HG03045 (cell line): ENCODE results near the gene PLEKHG3.

Experiments used
- ATAC-seq: cut with Tn5 transposase; IDR thresholded peaks from one replicate; pipeline ENCODE4 v1.9.1; 2021; ENCODE audit warnings: mild to moderate bottlenecking, moderate library complexity; ENCODE audit not compliant: unreplicated experiment

The PLEKHG3 gene

GRCh38 chr14:64706119-64706592 is 1.9 kb downstream of the PLEKHG3 start:
- ATAC-seq = no peak

DNA sequence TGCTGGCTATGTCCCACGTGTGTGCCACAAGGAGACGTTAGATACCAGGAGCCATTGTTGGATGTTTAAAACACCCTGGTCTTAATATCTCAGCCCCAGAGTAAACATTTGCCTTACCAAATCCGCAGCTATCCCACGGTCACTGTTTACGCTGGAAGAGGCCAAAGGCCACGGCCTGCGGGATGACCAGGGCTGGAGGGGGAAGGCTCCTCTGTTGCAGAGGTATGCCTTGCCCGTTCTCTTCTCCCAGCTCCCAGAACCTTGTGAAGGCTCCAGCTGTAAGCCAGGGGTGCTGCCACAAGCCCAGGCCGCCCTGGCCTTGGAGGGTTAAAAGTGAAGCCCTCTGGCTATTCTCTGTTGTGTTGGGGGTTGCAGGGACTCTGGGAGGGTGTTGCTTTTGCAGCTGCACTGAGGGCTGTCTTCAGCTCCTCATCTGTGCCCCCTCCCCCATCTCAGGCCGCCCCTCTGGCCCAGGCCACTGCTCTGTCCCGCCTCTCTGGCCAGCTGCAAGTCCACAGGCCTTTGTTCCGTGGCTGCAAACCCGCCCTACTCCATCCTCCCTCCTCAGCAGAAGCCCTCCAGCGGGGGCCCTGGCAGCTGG is 2.5 kb downstream of the PLEKHG3 start:
- no peak for ATAC-seq

- ATAC-seq = no peak
Measured at GRCh38 chr14:64707661-64708060, 3.4 kb downstream of the PLEKHG3 start.

GRCh38 chr14:64708148-64709004 is 4.2 kb downstream of the PLEKHG3 start:
- no peak for ATAC-seq

DNA sequence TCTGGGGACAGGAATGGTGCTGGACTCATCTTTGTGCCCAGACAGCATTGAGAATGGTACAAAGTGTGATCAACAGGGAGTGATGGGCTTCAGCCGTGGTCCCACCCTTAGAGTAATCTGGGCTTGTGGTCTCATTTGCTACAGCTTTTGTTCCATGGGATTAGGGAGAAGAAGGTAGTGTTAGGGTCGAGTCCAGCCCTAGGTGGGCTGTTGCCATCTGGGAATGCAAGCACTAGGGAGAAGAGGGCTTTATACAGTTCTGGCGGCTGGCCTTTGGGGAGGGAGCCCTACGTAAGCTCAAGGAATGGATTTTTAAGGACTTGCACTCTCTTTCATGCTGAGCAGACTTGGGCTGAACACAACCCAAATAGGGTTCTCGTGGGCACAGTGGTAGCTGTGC is 4.9 kb downstream of the PLEKHG3 start:
- ATAC-seq = no peak

- no peak for ATAC-seq
Measured at GRCh38 chr14:64711039-64711438, 6.8 kb downstream of the PLEKHG3 start.

- no peak for ATAC-seq
Measured at GRCh38 chr14:64713677-64714076, 9.5 kb downstream of the PLEKHG3 start.

- no peak for ATAC-seq
Measured at GRCh38 chr14:64714432-64715025, 10.3 kb downstream of the PLEKHG3 start.

DNA sequence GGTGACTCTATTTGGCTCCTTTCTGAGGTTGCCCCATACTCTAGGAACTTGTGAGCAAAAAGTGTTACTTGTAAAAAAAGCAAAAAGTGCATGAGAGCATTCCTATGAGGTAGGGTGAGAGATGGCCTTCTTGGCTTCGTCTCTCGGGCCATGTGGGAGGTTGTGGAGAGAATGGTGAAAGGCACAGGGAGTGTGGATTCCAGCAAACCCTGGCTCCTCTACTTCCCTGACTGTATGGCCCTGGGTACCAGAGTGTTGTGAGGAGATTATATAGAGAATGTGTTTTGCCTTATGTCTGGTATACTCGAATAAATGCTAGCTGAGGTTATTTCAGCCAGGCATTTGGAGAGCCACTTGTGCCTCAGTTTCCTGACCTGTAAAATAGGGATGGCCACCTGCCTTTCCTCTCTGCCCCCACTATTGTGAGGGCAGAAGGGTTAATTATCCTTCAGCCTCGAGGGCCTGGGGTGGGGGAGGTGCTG is 11.0 kb downstream of the PLEKHG3 start:
- no peak for ATAC-seq

DNA sequence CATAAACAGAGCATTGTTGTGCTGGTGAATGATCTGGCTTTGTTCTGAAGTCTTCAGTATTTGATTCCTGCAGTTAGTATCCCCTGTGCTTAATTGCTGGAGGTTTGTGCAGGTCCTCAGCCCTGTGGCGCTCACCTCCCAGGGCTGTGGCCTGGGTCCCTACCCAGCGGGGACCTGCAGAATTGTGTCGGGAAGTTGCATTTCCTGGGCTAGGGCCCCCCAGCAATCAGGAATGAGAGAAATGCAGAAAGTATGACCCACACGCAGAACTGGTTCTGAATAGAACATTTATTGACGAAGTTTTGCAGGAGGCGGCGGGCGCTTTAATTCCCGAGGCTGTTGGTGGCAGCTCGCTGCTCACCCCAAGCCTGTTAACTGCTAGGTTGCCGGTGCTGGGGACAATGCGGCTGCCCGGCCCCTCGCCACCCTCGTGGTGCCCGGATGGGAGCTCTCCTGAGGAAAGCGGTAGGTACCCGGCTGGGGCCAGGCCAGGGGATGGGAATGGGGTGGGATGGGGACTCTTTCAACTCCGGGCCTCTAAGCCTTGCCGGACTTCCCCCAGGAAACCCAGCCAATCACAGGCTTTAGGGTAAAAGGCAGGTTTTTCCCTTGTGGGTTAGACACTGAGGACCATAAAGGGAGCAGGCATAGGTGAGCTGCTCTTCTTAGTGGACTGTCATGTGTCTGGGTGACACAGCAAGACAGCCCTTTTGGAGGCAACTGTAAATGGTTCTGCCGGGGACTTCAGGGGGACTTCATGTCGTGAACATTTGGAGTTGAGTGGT is 11.6 kb downstream of the PLEKHG3 start:
- no peak for ATAC-seq

DNA sequence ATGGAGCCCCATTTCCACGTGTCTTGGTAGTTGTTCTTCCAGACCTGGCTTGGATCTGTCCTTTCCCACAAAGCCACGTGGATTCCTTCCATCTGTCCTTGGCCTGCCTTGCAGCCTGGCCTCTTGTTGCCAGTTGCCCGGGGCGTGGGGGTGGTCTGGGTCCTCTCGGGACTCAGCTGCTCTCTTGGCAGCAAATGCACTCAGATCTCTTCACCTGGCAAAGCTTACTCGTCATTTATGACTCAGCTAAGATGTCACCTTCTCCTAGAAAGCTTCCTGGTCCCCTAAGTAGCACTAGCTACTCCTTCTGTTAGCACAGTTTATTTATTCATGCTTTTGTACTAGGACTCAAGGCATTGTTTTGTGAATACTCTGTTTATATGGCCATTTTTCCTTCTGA is 13.6 kb downstream of the PLEKHG3 start:
- ATAC-seq = no peak

- ATAC-seq = no peak
Measured at GRCh38 chr14:64718762-64719161, 14.5 kb downstream of the PLEKHG3 start.

- no peak for ATAC-seq
Measured at GRCh38 chr14:64719601-64720000, 15.4 kb downstream of the PLEKHG3 start.

- ATAC-seq = no peak
Measured at GRCh38 chr14:64720131-64720576, 15.9 kb downstream of the PLEKHG3 start.

GRCh38 chr14:64721391-64721791 is 17.2 kb downstream of the PLEKHG3 start:
- no peak for ATAC-seq

GRCh38 chr14:64721899-64722298 is 17.7 kb downstream of the PLEKHG3 start:
- no peak for ATAC-seq

DNA sequence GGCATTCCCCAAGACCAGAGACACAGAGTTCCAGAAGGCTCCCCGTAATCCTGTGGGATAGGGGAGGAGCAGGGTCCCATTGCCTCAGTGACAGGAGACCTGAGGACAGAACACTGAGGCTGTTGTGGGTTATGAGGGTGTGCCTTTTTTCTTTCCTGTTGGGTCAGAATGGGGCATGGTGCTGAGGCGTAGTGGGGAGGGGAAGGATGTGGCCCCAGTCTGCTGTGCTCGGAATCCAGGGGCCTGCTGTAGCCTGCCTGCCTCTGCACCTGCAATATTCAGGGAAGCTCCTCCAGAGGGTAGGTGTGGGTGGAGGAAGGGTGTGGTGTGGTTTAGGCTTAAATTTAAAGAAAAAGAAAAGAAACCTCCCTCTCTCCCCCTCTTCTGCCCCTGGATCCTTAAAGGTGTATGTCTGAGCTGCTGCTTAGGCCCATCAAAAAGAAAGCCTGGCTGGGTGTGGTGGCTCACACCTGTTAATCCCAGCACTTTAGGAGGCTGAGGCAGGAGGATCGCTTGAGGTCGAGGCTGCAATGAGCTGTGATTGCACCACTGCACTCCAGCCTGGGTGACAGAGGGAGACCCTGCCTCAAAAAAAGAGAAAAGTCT is 18.7 kb downstream of the PLEKHG3 start:
- no peak for ATAC-seq

GRCh38 chr14:64723691-64724577 is 19.7 kb downstream of the PLEKHG3 start:
- ATAC-seq = no peak

- ATAC-seq = no peak
Measured at GRCh38 chr14:64724578-64724930, 20.3 kb downstream of the PLEKHG3 start.
